Iris pigment epithelial cell (primary cell): Measurements from ENCODE around the gene GRM1.

Source experiments
- DNase-seq: peaks from one replicate; pipeline ENCODE4 v3.0.0-alpha.2; 2011; ENCODE audit warnings: low read depth

Gene GRM1

GRCh38 chr6:146381486-146381885 lies 352.6 kb downstream of the GRM1 start:
- no peak for DNase-seq

GRCh38 chr6:146388736-146389364 lies 360.0 kb downstream of the GRM1 start:
- DNase-seq, result no peak

- DNase-seq, result no peak
Measured at GRCh38 chr6:146389740-146390139, 360.9 kb downstream of the GRM1 start.

- DNase-seq, result no peak
Measured at GRCh38 chr6:146397638-146398037, 368.8 kb downstream of the GRM1 start.

GRCh38 chr6:146402476-146402875 lies 373.6 kb downstream of the GRM1 start:
- no peak for DNase-seq

- no peak for DNase-seq
Measured at GRCh38 chr6:146408583-146408982, 379.7 kb downstream of the GRM1 start.

GRCh38 chr6:146410851-146411595 lies 382.2 kb downstream of the GRM1 start:
- DNase-seq, result no peak

- no peak for DNase-seq
Measured at GRCh38 chr6:146419576-146419975, 390.7 kb downstream of the GRM1 start.

GRCh38 chr6:146420255-146420654 lies 391.4 kb downstream of the GRM1 start:
- DNase-seq, result no peak

GRCh38 chr6:146422789-146423375 lies 394.0 kb downstream of the GRM1 start:
- no peak for DNase-seq

- no peak for DNase-seq
Measured at GRCh38 chr6:146423452-146423851, 394.6 kb downstream of the GRM1 start.

- DNase-seq, result no peak
Measured at GRCh38 chr6:146426516-146426915, 397.7 kb downstream of the GRM1 start.

- DNase-seq, result no peak
Measured at GRCh38 chr6:146429831-146430230, 401.0 kb downstream of the GRM1 start.

- DNase-seq, result peak; percentile 11
Measured at GRCh38 chr6:146433881-146434731, 405.2 kb downstream of the GRM1 start.

GRCh38 chr6:146434732-146435390 lies 406.0 kb downstream of the GRM1 start:
- no peak for DNase-seq

- DNase-seq, result no peak
Measured at GRCh38 chr6:146441907-146442306, 413.0 kb downstream of the GRM1 start.

- DNase-seq, result no peak
Measured at GRCh38 chr6:146444189-146444588, 415.3 kb downstream of the GRM1 start.

- no peak for DNase-seq
Measured at GRCh38 chr6:146445233-146445632, 416.4 kb downstream of the GRM1 start.

- DNase-seq, result no peak
Measured at GRCh38 chr6:146456886-146457285, 428.0 kb downstream of the GRM1 start.

GRCh38 chr6:146460941-146461340 lies 432.1 kb downstream of the GRM1 start:
- DNase-seq, result no peak

- DNase-seq, result no peak
Measured at GRCh38 chr6:146470091-146470770, 441.4 kb downstream of the GRM1 start.
